GM12874 (cell line): ENCODE measurements around the gene OSBPL6.

Experiments used
- CTCF ChIP-seq: IDR thresholded peaks from 2 replicates; pipeline ENCODE4 v1.5.1; 2011; ENCODE audit warnings: low read depth, mild to moderate bottlenecking, control low read depth, low read length, moderate library complexity; ENCODE audit not compliant: insufficient read depth

OSBPL6 gene

GRCh38 chr2:178241844-178242551 is 47.7 kb downstream of the OSBPL6 start:
- TF ChIP-seq CTCF = no peak

- no peak for TF ChIP-seq CTCF
Observed at GRCh38 chr2:178242552-178242883, 48.2 kb downstream of the OSBPL6 start.

DNA sequence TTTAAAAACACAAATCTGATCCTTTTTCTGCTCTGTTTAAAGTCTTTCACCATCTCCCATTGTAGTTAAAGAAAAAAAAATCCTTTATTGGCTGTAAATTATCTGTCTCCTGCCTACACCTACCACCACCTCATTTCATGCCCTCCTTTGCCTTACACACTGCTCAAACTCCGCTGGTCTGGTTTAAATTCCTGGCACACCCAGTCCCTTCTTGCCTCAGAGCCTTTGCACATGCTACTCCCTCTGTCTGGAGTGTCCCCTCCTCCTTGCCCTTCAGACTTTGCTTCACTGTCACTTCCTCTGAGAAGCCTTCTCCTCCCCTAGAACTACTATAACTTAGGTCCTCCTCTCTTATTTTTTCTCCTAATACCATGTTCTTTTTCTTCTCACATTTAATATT is 49.6 kb downstream of the OSBPL6 start:
- TF ChIP-seq CTCF = no peak

GRCh38 chr2:178244777-178245176 is 50.5 kb downstream of the OSBPL6 start:
- TF ChIP-seq CTCF = no peak

DNA sequence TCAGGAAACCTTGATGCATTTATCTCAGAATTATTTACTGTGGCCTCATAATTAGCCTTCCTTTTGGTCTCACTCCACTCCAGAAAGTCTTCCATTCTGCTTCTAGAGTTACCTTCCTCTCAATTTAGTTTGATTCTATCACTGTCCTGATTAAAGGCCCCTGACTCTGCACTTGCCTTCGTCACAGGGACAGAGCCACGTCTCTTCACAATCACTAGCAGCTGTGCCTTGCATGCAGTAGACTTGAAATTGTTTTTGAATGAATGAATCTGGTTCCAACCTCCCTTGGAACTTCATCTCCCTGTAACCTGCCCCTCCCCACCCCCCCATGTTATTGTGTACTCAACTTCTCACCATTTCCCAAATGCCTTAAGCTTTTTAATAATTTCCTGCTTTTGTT is 52.4 kb downstream of the OSBPL6 start:
- no peak for TF ChIP-seq CTCF

DNA sequence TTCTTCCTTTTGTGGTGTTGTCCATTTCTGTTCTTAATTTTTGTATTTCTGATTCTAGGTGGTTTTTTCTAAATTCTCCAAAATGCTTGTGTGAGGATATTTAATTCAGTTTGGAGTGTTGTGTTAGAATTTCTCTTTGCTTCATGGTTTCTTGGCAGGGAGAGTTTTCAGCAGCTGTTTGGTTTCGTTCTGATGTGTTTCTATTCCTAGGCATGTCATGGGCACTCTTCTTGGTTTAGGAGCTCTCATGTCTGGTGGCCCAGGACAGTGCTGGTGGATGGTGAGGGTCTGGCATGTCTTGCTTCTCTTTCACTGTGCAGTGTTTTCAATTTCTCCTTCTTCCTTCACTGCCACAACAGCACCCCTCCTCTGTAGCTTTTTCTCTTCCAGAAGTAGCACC is 52.9 kb downstream of the OSBPL6 start:
- TF ChIP-seq CTCF = no peak

- no peak for TF ChIP-seq CTCF
Observed at GRCh38 chr2:178250429-178250828, 56.1 kb downstream of the OSBPL6 start.
